GM12892 (cell line): ENCODE results near the gene COL4A6.

Experiments
- DNase-seq: peaks from one replicate; pipeline ENCODE4 v3.0.0; 2011; ENCODE audit not compliant: insufficient read length
- FAIRE-seq: peaks from 2 replicates; lab custom pipeline; 2011; peaks lifted over from hg19 to GRCh38; lab: Jason Lieb, UNC
- POLR2A ChIP-seq: IDR thresholded peaks from 2 replicates; pipeline ENCODE4 v1.6.1; 2011; ENCODE audit warnings: low read depth, low read length, control low read depth
- POLR2AphosphoS5 ChIP-seq: IDR thresholded peaks from 2 replicates; pipeline ENCODE4 v1.6.1; 2011; ENCODE audit warnings: low read depth, low read length, control low read depth
- TAF1 ChIP-seq: IDR thresholded peaks from 2 replicates; pipeline ENCODE4 v1.6.1; 2011; ENCODE audit warnings: low read depth, mild to moderate bottlenecking, control low read depth, low read length, borderline replicate concordance

Gene COL4A6

GRCh38 chrX:108127152-108127551, 311.1 kb downstream of the COL4A6 start:
- FAIRE-seq (no peak), DNase-seq (no peak)
- no peak for TF ChIP-seq POLR2AphosphoS5
- TF ChIP-seq POLR2A: no peak
- no peak for TF ChIP-seq TAF1

- DNase-seq (no peak), FAIRE-seq (no peak)
- no peak for TF ChIP-seq POLR2A
- no peak for TF ChIP-seq POLR2AphosphoS5
- TF ChIP-seq TAF1: no peak
Observed at GRCh38 chrX:108126661-108127060, 311.6 kb downstream of the COL4A6 start.

GRCh38 chrX:108123591-108124366, 314.4 kb downstream of the COL4A6 start:
- DNase-seq: no peak
- no peak for FAIRE-seq
- TF ChIP-seq POLR2AphosphoS5 (no peak), TAF1 (no peak), POLR2A (no peak)

GRCh38 chrX:108122748-108123147, 315.5 kb downstream of the COL4A6 start:
- DNase-seq (no peak), FAIRE-seq (peak; percentile 50)
- TF ChIP-seq POLR2A (no peak), TAF1 (no peak), POLR2AphosphoS5 (no peak)

GRCh38 chrX:108121291-108121690, 316.9 kb downstream of the COL4A6 start:
- TF ChIP-seq TAF1: no peak
- no peak for TF ChIP-seq POLR2AphosphoS5
- no peak for TF ChIP-seq POLR2A

GRCh38 chrX:108117988-108118387, 320.2 kb downstream of the COL4A6 start:
- DNase-seq (no peak), FAIRE-seq (no peak)
- TF ChIP-seq TAF1 (no peak), POLR2A (no peak), POLR2AphosphoS5 (no peak)

More at GRCh38 chrX:108121291-108121690, 316.9 kb downstream of the COL4A6 start:
- DNase-seq (no peak), FAIRE-seq (no peak)

- no peak for DNase-seq
- FAIRE-seq: no peak
- TF ChIP-seq TAF1: no peak
- no peak for TF ChIP-seq POLR2AphosphoS5
- no peak for TF ChIP-seq POLR2A
Observed at GRCh38 chrX:108114541-108114940, 323.7 kb downstream of the COL4A6 start.
